HG03135 (cell line): ENCODE data around the gene GCNT1.
"Not testable (repeated sequence)": the region's sequence is repeated elsewhere in the genome, so short reads cannot be mapped to it uniquely, and the experiment has no call there.

Source experiments
- ATAC-seq: cut with Tn5 transposase; IDR thresholded peaks from one replicate; pipeline ENCODE4 v1.9.1; 2021; ENCODE audit warnings: mild to moderate bottlenecking, moderate library complexity; ENCODE audit not compliant: unreplicated experiment

Gene GCNT1

DNA sequence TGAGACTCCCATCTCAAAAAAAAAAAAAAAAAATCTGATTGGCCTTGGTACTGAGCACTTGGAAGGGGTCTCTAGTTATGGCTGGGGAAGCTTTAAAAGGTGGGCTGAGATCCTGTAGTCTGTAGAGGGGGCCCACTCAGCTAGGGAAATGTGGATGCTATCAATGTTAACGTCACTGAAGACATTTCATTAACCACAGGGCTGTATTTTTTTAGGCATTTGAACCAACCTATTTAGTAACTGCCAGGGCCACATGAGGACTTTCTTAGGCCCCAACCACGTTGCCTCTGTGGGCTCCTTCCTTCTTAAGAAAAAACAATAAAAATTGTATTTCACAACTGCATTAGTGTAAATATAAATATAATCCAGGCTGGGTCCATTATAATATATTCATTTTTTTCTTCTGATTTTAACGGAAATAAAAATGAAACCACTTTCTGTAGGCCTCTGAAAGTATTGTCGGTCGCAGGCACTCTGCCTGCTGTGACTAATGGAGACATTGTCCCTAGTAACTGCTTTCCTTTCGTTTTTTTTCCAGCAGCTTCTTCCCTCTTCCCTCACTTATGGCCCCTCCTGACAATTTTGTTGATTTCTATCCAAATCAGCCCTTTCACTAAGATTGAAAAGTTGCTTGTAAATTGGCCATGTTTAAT is 71.6 kb downstream of the GCNT1 start:
- no peak for ATAC-seq

DNA sequence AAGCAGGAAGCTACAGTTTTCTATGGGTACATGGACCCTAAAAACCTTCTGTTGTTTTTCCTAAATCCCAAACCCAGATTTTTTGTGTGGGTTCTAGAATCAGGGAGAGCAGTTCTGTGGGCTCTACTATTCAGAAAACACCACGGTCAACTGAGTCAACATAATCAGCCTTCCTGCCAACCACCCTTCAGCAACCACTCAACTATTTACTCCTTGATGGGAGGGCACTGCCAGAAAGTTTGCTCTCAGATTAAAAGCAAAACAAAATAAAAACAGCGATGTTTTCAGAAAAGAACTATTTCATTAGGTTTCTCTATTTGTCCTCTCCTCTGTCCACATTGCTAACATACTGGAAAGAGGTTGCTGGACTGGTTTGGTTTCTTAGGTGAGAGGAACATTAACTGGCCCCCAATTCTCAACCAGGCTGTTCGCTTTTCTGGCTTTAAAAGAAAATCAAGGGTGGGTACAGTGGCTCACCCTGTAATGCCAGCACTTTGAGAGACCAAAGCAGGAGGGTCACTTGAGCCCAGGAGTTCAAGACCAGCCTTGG is 72.3 kb downstream of the GCNT1 start:
- no peak for ATAC-seq

DNA sequence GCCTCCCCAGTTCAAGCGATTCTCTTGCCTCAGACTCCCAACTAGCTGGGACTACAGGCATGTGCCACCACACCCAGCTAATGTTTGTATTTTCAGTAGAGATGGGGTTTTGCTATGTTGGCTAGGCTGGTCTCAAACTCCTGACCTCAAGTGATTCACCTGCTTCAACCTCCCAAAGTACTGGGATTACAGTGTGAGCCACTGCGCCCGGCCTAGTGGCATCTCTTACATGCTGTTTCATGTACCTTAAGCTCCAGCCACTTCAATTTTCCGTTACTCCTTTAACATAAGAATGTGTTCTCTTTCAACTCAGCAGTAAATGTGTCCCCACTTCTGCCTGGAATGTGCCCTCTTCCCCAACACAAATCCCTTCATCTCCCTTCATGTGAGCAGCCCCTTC is 73.9 kb downstream of the GCNT1 start:
- ATAC-seq = not testable (repeated sequence)

DNA sequence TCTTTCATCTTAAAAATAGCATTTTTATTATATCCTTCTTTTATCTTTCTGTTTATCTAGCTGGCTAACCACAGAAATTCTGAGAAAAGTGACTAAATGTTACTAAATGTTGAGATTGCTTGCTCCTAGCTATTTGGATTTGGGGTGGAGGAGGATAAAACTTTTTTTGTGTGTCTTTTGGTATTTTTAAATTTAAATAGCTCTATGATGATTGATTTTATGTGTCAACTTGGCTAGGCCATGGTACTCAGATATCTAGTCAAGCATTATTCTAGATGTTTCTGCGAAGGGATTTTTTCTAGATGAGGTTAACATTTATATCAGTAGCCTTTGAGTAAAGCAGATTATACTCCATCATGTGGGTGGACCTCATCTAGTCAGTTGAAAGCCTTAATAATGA is 75.0 kb downstream of the GCNT1 start:
- ATAC-seq = no peak

- ATAC-seq = no peak
These were observed 78.2 kb downstream of the GCNT1 start for GRCh38 chr9:76537150-76537646.

DNA sequence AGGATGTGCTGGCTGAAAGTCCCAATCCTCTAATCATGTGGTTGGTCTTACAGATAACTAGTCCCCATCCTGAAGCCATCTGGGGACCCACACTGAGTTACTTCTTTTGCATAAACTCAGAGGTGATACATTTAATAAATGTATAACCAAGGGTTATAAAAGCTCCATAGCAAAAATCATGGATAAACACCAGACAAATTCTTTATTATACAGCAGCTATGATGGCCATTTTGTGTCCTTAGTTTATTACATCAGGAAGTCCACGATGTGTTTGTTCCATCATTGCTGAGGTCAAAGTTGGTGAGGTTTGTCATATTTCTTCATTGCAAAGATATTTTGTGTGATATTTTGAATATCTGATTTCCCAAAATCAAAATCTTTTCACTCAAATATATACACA is 80.2 kb downstream of the GCNT1 start:
- no peak for ATAC-seq

GRCh38 chr9:76542360-76542759 is 83.4 kb downstream of the GCNT1 start:
- ATAC-seq = no peak

DNA sequence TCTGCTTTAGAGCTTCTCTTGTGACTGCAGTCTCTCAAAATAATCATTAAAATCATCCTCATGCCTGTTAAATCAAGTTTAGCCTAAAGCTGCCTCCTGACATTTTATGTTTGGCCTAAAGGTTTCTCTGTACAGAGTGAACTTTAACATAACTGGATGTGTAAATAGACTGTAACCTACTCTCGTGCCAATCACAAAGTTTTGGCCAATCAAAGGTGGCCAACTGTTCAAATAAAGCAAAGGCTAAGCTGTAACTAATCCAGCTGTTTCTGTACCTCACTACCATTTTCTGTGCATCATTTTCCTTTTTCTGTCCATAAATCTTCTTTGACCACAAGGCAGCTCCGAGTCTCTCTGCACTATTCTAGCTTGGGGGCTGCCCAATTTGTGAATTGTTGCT is 86.2 kb downstream of the GCNT1 start:
- no peak for ATAC-seq

DNA sequence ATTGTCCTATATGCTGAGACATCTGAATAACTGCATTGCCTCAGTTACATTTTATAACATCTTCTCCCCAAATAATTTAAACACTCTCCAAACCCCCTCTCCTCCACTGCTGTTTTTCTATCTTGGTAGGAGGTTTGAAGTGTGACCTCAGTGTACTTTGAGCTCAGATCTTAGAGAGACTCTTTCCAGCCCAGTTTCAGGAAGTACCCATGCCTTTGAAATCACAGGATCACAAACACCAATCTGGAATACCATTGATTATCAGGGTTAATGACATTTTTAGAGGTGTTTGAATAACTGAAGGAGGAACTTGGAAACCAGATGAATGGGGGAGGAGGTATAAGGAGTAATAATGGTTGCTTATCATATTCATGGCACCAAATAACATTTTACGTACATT is 93.2 kb downstream of the GCNT1 start:
- no peak for ATAC-seq

- ATAC-seq = no peak
These were observed 93.9 kb downstream of the GCNT1 start for GRCh38 chr9:76552751-76553455.

DNA sequence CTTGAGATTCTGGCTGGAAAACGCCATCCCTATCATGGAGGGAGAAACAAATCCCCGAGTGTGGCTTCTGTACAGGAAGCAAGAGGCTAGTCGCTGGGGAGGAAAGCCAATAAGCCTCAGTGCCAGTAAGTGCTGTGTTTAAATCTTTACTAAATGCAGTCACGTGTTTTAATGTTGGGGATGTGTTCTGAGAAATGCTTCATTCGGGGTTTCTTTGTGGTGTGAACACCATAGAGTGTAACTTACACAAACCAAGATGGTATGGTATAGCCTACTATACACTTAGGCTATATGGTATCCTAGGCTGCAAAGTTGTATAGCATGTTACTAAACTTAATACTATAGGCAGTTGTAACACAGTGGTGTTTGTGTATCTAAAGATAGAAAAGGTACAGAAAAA is 94.7 kb downstream of the GCNT1 start:
- no peak for ATAC-seq
